HG02610 (cell line): Measurements from ENCODE around the gene PPP2R2D.

Experiments
- ATAC-seq: cut with Tn5 transposase; IDR thresholded peaks from one replicate; pipeline ENCODE4 v1.9.1; 2021; ENCODE audit warnings: mild to moderate bottlenecking, moderate library complexity; ENCODE audit not compliant: unreplicated experiment

Gene PPP2R2D

GRCh38 chr10:131926253-131926652 lies 25.4 kb downstream of the PPP2R2D start:
- ATAC-seq, result no peak

- ATAC-seq, result no peak
Observed at GRCh38 chr10:131926743-131927595, 26.2 kb downstream of the PPP2R2D start.

GRCh38 chr10:131928248-131929095 lies 27.7 kb downstream of the PPP2R2D start:
- ATAC-seq, result peak; percentile 82

GRCh38 chr10:131929122-131929845 lies 28.5 kb downstream of the PPP2R2D start:
- no peak for ATAC-seq

- ATAC-seq, result no peak
Observed at GRCh38 chr10:131930150-131930549, 29.3 kb downstream of the PPP2R2D start.

GRCh38 chr10:131930586-131931330 lies 29.9 kb downstream of the PPP2R2D start:
- ATAC-seq, result no peak

- no peak for ATAC-seq
Observed at GRCh38 chr10:131931981-131932380, 31.2 kb downstream of the PPP2R2D start.

- no peak for ATAC-seq
Observed at GRCh38 chr10:131933016-131933695, 32.3 kb downstream of the PPP2R2D start.

- ATAC-seq, result no peak
Observed at GRCh38 chr10:131933696-131934086, 32.9 kb downstream of the PPP2R2D start.

GRCh38 chr10:131934769-131935168 lies 34.0 kb downstream of the PPP2R2D start:
- ATAC-seq, result no peak

GRCh38 chr10:131935260-131935659 lies 34.5 kb downstream of the PPP2R2D start:
- no peak for ATAC-seq

- ATAC-seq, result no peak
Observed at GRCh38 chr10:131936294-131936693, 35.5 kb downstream of the PPP2R2D start.

- ATAC-seq, result no peak
Observed at GRCh38 chr10:131936736-131937135, 35.9 kb downstream of the PPP2R2D start.

GRCh38 chr10:131937836-131938235 lies 37.0 kb downstream of the PPP2R2D start:
- no peak for ATAC-seq

- no peak for ATAC-seq
Observed at GRCh38 chr10:131938681-131939080, 37.9 kb downstream of the PPP2R2D start.

- no peak for ATAC-seq
Observed at GRCh38 chr10:131942455-131942854, 41.6 kb downstream of the PPP2R2D start.

- no peak for ATAC-seq
Observed at GRCh38 chr10:131943021-131943814, 42.4 kb downstream of the PPP2R2D start.

- ATAC-seq, result no peak
Observed at GRCh38 chr10:131944412-131944811, 43.6 kb downstream of the PPP2R2D start.
